ENCODE data around the gene DPEP2NB.
A peak's percentile ranks its signal among the peaks of the same experiment; 100 is the strongest.

DPEP2NB gene

GRCh38 chr16:67988675-67989074 is 27.0 kb downstream of the DPEP2NB start:
- TF ChIP-seq CTCF (IDR thresholded peaks at IDR 0.05) (no peak), ZFX (IDR thresholded peaks at IDR 0.05; ENCODE audit: borderline replicate concordance) (no peak)
- H3K27ac ChIP-seq = no peak overlapping the region

- no peak overlapping the region for H3K27ac ChIP-seq
- TF ChIP-seq ZFX (IDR thresholded peaks at IDR 0.05; ENCODE audit: borderline replicate concordance) = no peak
- TF ChIP-seq CTCF (IDR thresholded peaks at IDR 0.05) = no peak
These were observed 28.1 kb downstream of the DPEP2NB start for GRCh38 chr16:67987460-67988160.

GRCh38 chr16:67986949-67987348 is 28.8 kb downstream of the DPEP2NB start:
- TF ChIP-seq ZFX (IDR thresholded peaks at IDR 0.05; ENCODE audit: borderline replicate concordance) = no peak
- no peak overlapping the region for H3K27ac ChIP-seq

- TF ChIP-seq CTCF (IDR thresholded peaks at IDR 0.05) (no peak), ZFX (IDR thresholded peaks at IDR 0.05; ENCODE audit: borderline replicate concordance) (no peak)
- peak overlapping the region; percentile 69 for H3K27ac ChIP-seq
These were observed 33.6 kb downstream of the DPEP2NB start for GRCh38 chr16:67982011-67982696.

GRCh38 chr16:67979955-67980678 is 35.6 kb downstream of the DPEP2NB start, which contains the start of gene DPEP3:
DPEP3 (minus strand) TSS chr16:67980499; CDS start chr16:67980380, 119 bp downstream.
- H3K27ac ChIP-seq = no peak within 1 kb of the TSS
- TF ChIP-seq CTCF (IDR thresholded peaks at IDR 0.05) = peak; percentile 80
- no peak for TF ChIP-seq ZFX (IDR thresholded peaks at IDR 0.05; ENCODE audit: borderline replicate concordance)

- H3K27ac ChIP-seq = no peak overlapping the region
- TF ChIP-seq CTCF (IDR thresholded peaks at IDR 0.05) (no peak), ZFX (IDR thresholded peaks at IDR 0.05; ENCODE audit: borderline replicate concordance) (no peak)
These were observed 38.1 kb downstream of the DPEP2NB start for GRCh38 chr16:67977469-67978227.

GRCh38 chr16:67977005-67977404 is 38.7 kb downstream of the DPEP2NB start:
- TF ChIP-seq CTCF (IDR thresholded peaks at IDR 0.05) (no peak), ZFX (IDR thresholded peaks at IDR 0.05; ENCODE audit: borderline replicate concordance) (no peak)
- no peak overlapping the region for H3K27ac ChIP-seq

All from 22Rv1 (cell line).